HepG2 (cell line): Measurements from ENCODE around the gene CCND1. TPM values are rescaled to one million over a fixed set of nuclear protein-coding genes. Genes with fewer than 3 reads are reported as not detected.

Experiments
- ATAC-seq: fragments of 200-7000 bp; cut with Tn5 transposase; 3 replicates; pipeline ENCODE4 v1.9.1; 2020; ENCODE audit warnings: mild to moderate bottlenecking, moderate library complexity
- BruUV-seq: library from RNA; stranded (reverse); fragments of 400-500 nt; replicated peaks from 2 replicates; lab custom pipeline; 2021; lab: Mats Ljungman, UMichigan
- CTCF ChIA-PET: fragments of 300-600 bp; formaldehyde crosslinking; extraction: SDS; loops from one replicate; lab custom pipeline; 2021; ENCODE audit warnings: low total read pairs, inconsistent platforms, low intra/inter-chr PET ratio; lab: Yijun Ruan, JAX
- POLR2A ChIA-PET: fragments of 350-600 bp; sonication (Branson Sonifier 250); formaldehyde crosslinking; loops from one replicate; lab custom pipeline; 2020; ENCODE audit warnings: antibody characterized with exemption, inconsistent platforms; lab: Yijun Ruan, JAX
- DNase-seq: peaks from one replicate; pipeline ENCODE4 v3.0.0-alpha.2; 2015; ENCODE audit warnings: low spot score
- FAIRE-seq: peaks from 3 replicates; lab custom pipeline; 2011; peaks lifted over from hg19 to GRCh38; lab: Jason Lieb, UNC
- H2AFZ ChIP-seq: one replicate; pipeline ENCODE4 v1.6.1; 2011; ENCODE audit warnings: low read length, inconsistent platforms
- H3K27ac ChIP-seq: fragments of 300-600 bp; 3 replicates; pipeline ENCODE4 v1.8.0; 2011; ENCODE audit warnings: mixed run types, mild to moderate bottlenecking, mixed read lengths, low read length, inconsistent platforms; ENCODE audit not compliant: insufficient read depth; ENCODE audit errors: extremely low read length
- H3K27me3 ChIP-seq, 2 experiments: fragments of 200-600 bp in 1 of 2; 2 replicates in 1 of 2; 3 replicates in 1 of 2; pipeline versions ENCODE4 v1.6.0 to v1.8.0; 2011; ENCODE audit warnings: low read length in 2 of 2, mild to moderate bottlenecking in 2 of 2, moderate library complexity in 2 of 2, inconsistent platforms in 1 of 2; ENCODE audit not compliant: insufficient read depth in 2 of 2, control insufficient read depth in 1 of 2
- H3K36me3 ChIP-seq, 2 experiments: fragments of 200-600 bp in 1 of 2; replicated peaks in 1 of 2; 2 replicates in 1 of 2; 3 replicates in 1 of 2; pipeline versions ENCODE4 v1.5.1 to v1.8.0; 2011; ENCODE audit warnings: low read length in 2 of 2, inconsistent platforms in 1 of 2; ENCODE audit not compliant: insufficient read depth in 2 of 2, control insufficient read depth in 1 of 2
- H3K4me1 ChIP-seq: 2 replicates; pipeline ENCODE4 v1.5.1; 2012; ENCODE audit warnings: low read length, inconsistent platforms; ENCODE audit not compliant: insufficient read depth
- H3K4me2 ChIP-seq: 2 replicates; pipeline ENCODE4 v1.6.0; 2011; ENCODE audit warnings: low read depth, low read length, inconsistent platforms
- H3K4me3 ChIP-seq, 3 experiments: fragments of 200-600 bp in 1 of 3; sonication (generic), shearing (Covaris generic) in 1 of 3; replicated peaks in 1 of 3; 2 replicates each; pipeline ENCODE4 v1.5.1; 2011 to 2016; ENCODE audit warnings: low read length in 3 of 3, inconsistent platforms in 2 of 3, low read depth in 2 of 3, mild to moderate bottlenecking in 2 of 3, control low read depth in 1 of 3, mixed read lengths in 1 of 3; ENCODE audit not compliant: insufficient read depth in 1 of 3
- H3K79me2 ChIP-seq: one replicate; pipeline ENCODE4 v1.6.1; 2011; ENCODE audit warnings: low read length, inconsistent platforms; ENCODE audit not compliant: insufficient read depth
- H3K9ac ChIP-seq: 2 replicates; pipeline ENCODE4 v1.6.0; 2011; ENCODE audit warnings: mild to moderate bottlenecking, low read depth, low read length, inconsistent platforms; ENCODE audit not compliant: insufficient read depth
- H3K9me3 ChIP-seq: 2 replicates; pipeline ENCODE4 v1.5.1; 2012; ENCODE audit warnings: mild to moderate bottlenecking, low read length
- H4K20me1 ChIP-seq: 2 replicates; pipeline ENCODE4 v1.6.0; 2011; ENCODE audit warnings: inconsistent platforms, mild to moderate bottlenecking, low read length, moderate library complexity; ENCODE audit not compliant: insufficient read depth
- ARNT2 ChIP-seq: sonication (generic); formaldehyde crosslinking; IDR thresholded peaks from 2 replicates; pipeline ENCODE4 v1.8.0; 2022; ENCODE audit warnings: mild to moderate bottlenecking, low read depth, missing genetic modification reagents, moderate library complexity
- ETS1 ChIP-seq: sonication (generic); formaldehyde crosslinking; IDR thresholded peaks from 2 replicates; pipeline ENCODE4 v1.4.0; 2020; ENCODE audit warnings: missing genetic modification reagents
- FOSL2 ChIP-seq: sonication (generic); formaldehyde crosslinking; IDR thresholded peaks from 2 replicates; pipeline ENCODE4 v1.4.0; 2020; ENCODE audit warnings: missing genetic modification reagents
- GMEB1 ChIP-seq: sonication (generic); formaldehyde crosslinking; IDR thresholded peaks from 2 replicates; pipeline ENCODE4 v1.5.1; 2020; ENCODE audit warnings: missing genetic modification reagents, mild to moderate bottlenecking, borderline replicate concordance
- IKZF5 ChIP-seq: IDR thresholded peaks from 2 replicates; pipeline ENCODE4 v1.6.1; 2018; ENCODE audit warnings: missing genetic modification reagents, mild to moderate bottlenecking, missing compliant biosample characterization
- MIER3 ChIP-seq: IDR thresholded peaks from 2 replicates; pipeline ENCODE4 v1.6.1; 2016; ENCODE audit warnings: missing compliant biosample characterization, borderline replicate concordance
- SMYD3 ChIP-seq: sonication (generic); formaldehyde crosslinking; IDR thresholded peaks from 2 replicates; pipeline ENCODE4 v1.8.1; 2023; ENCODE audit warnings: mild to moderate bottlenecking, missing genetic modification reagents
- SNAPC2 ChIP-seq: sonication (generic); formaldehyde crosslinking; IDR thresholded peaks from 2 replicates; pipeline ENCODE4 v1.8.1; 2022; ENCODE audit warnings: mild to moderate bottlenecking, missing genetic modification reagents
- ZNF18 ChIP-seq: sonication (generic); formaldehyde crosslinking; IDR thresholded peaks from 2 replicates; pipeline ENCODE4 v1.8.0; 2022; ENCODE audit warnings: mild to moderate bottlenecking, missing genetic modification reagents; ENCODE audit not compliant: insufficient replicate concordance
- ZNF44 ChIP-seq: sonication (generic); formaldehyde crosslinking; IDR thresholded peaks from 2 replicates; pipeline ENCODE4 v1.5.1; 2020; ENCODE audit warnings: mild to moderate bottlenecking, missing genetic modification reagents
- ZNF710 ChIP-seq: sonication (generic); formaldehyde crosslinking; IDR thresholded peaks from 2 replicates; pipeline ENCODE4 v1.5.0; 2020; ENCODE audit warnings: mild to moderate bottlenecking, missing genetic modification reagents, borderline replicate concordance
- ZNF749 ChIP-seq: sonication (generic); formaldehyde crosslinking; IDR thresholded peaks from 2 replicates; pipeline ENCODE4 v1.8.0; 2022; ENCODE audit warnings: mild to moderate bottlenecking, missing genetic modification reagents, moderate library complexity, borderline replicate concordance
- ZNF781 ChIP-seq: sonication (generic); formaldehyde crosslinking; IDR thresholded peaks from 2 replicates; pipeline ENCODE4 v1.5.1; 2020; ENCODE audit warnings: borderline replicate concordance, mild to moderate bottlenecking, missing genetic modification reagents; ENCODE audit errors: not compliant biosample characterization
- ZSCAN22 ChIP-seq: sonication (generic); formaldehyde crosslinking; IDR thresholded peaks from 2 replicates; pipeline ENCODE4 v1.4.0; 2020; ENCODE audit warnings: mild to moderate bottlenecking, missing genetic modification reagents
- WGBS: methylation state at CpG from one replicate; pipeline ENCODE4 v1.1.6; 2017; ENCODE audit warnings: low lambda C conversion rate; 5-methylcytosine and 5-hydroxymethylcytosine counted together
- in situ Hi-C: cut with HindIII; loops from 2 replicates; pipeline ENCODE4 v1.10.0; 2017; ENCODE audit warnings: low pct_unique_long_range_greater_than_20kb; ENCODE audit not compliant: extremely low pct_ligation_motif_present
- intact Hi-C: fragments of 100-400 bp; cut with micrococcal nuclease; formaldehyde crosslinking; loops from one replicate; pipeline ENCODE4 v1.10.0; 2022; ENCODE audit not compliant: unreplicated experiment
- polyA plus RNA-seq, 8 experiments: library from polyadenylated mRNA; depleted of rRNA in 3 of 8; stranded (reverse) in 7 of 8; unstranded in 1 of 8; fragments of >200 nt; fragmentation: Illumina TruSeq in 4 of 8; extraction: Trizol in 4 of 8; gene quantifications; 2 replicates each; pipeline versions ENCODE4 v1.2.1 to v1.2.3, GENCODE V29; 2011 to 2016; ENCODE audit warnings: low read depth in 4 of 8, missing spikeins in 1 of 8, mixed read lengths in 1 of 8; ENCODE audit not compliant: insufficient read depth in 1 of 8
- total RNA-seq, 5 experiments: library from RNA; depleted of rRNA; stranded (reverse); fragments of >200 nt; fragmentation: Illumina TruSeq; extraction: Trizol; gene quantifications; 2 replicates each; pipeline ENCODE4 v1.2.3, GENCODE V29; 2016; ENCODE audit warnings: low read depth in 1 of 5

The CCND1 gene
- total and polyA plus RNA-seq, 2 of the 13 experiments (the other 11 are each of a cell fraction or from before 2014, with no cell fraction given) = 107 to 136 TPM

- Histone ChIP-seq H3K27ac (peak overlapping the region; percentile 77), H3K4me2 (peak overlapping the region; percentile 99), H4K20me1 (peaks cover 24% of the 10 kb centered on the region), H3K79me2 (peaks cover 27% of the 10 kb centered on the region), H3K4me3 (peak overlapping the region; percentile 64 to 99 (median 85)), H3K27me3 (peaks cover 0 to 10% of the 10 kb centered on the region in 2 experiments; a peak in 2 of 5 replicates), H2AFZ (no peak overlapping the region), H3K36me3 (peaks cover 12 to 17% of the 10 kb centered on the region in 2 experiments; a peak in 4 of 5 replicates), H3K4me1 (peaks cover 21% of the 10 kb centered on the region), H3K9ac (peak overlapping the region; percentile 77), H3K9me3 (no peaks in the 10 kb centered on the region)
- CTCF ChIA-PET = interaction anchor here (1.1 kb wide), 1 partner anchor 44 kb away, joined by 4 read pairs; no protein-coding TSS in a partner anchor
- TSS peak; percentile 90 for BruUV-seq
- 1% methylated on average over 27 of the region's 43 CpGs for WGBS
- peak; percentile 16; the same call in 2 of the 3 replicates for ATAC-seq
- intact Hi-C loops (loop anchor here (2.0 to 10.0 kb wide), 5 partner anchors 146 to 536 kb away; no protein-coding TSS in a partner anchor), in situ Hi-C loops (loop anchor here (5.0 to 25.0 kb wide), 3 partner anchors 203 to 348 kb away; partner anchors contain the start of gene MYEOV)
- DNase-seq = no peak
- POLR2A ChIA-PET = interaction anchor here (1.0 to 1.9 kb wide), 5 partner anchors 15 to 205 kb away, joined by 3 to 9 read pairs (median 5); no protein-coding TSS in a partner anchor
- FAIRE-seq = no peak
- TF ChIP-seq ZNF749 (peak; percentile 26; the same call in 1 of the 2 replicates), SMYD3 (no peak), FOSL2 (CRISPR knock-in tag) (no peak), IKZF5 (0 out of 2 replicates have a peak, but pooled peaks have one; percentile 3), ARNT2 (CRISPR knock-in tag) (peak; percentile 9; the same call in 1 of the 2 replicates), ZNF44 (CRISPR knock-in tag) (no peak), ZNF781 (peak; percentile 19), SNAPC2 (no peak), MIER3 (peak; percentile 14; the same call in 1 of the 2 replicates), ZNF18 (CRISPR knock-in tag) (no peak), ZNF710 (CRISPR knock-in tag) (0 out of 2 replicates have a peak, but pooled peaks have one; percentile 12), ZSCAN22 (CRISPR knock-in tag) (no peak), ETS1 (no peak), GMEB1 (CRISPR knock-in tag) (no peak)
Measured at GRCh38 chr11:69640260-69640994, 529 bp upstream of the CCND1 start.
